GM21825 (cell line): Measurements from ENCODE around the gene JMJD7.
"Not testable (repeated sequence)": the region's sequence is repeated elsewhere in the genome, so short reads cannot be mapped to it uniquely, and the experiment has no call there.

Experiments used
- ATAC-seq: cut with Tn5 transposase; IDR thresholded peaks from one replicate; pipeline ENCODE4 v1.9.1; 2021; ENCODE audit warnings: mild to moderate bottlenecking, moderate library complexity; ENCODE audit not compliant: unreplicated experiment

JMJD7 gene

DNA sequence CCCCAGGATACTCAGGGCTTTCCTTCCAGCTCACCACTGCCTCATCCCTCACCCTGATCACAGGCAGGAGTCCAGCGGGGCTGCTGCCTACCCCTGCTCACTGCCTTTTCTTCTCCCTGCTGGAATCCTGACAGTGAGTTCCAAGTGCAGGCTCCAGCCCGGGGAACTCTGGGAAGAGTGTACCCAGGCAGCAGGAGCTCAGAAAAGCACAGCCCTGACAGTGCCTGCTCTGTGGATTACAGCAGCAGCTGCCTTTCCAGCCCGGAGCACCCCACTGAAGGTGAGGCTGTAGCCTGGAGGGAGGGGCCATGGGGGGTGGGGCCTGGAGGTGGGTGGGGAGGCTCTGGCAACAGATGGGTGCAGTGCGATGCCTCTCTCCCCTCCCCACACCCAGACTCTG lies 6.1 kb upstream of the JMJD7 start:
- no peak for ATAC-seq

DNA sequence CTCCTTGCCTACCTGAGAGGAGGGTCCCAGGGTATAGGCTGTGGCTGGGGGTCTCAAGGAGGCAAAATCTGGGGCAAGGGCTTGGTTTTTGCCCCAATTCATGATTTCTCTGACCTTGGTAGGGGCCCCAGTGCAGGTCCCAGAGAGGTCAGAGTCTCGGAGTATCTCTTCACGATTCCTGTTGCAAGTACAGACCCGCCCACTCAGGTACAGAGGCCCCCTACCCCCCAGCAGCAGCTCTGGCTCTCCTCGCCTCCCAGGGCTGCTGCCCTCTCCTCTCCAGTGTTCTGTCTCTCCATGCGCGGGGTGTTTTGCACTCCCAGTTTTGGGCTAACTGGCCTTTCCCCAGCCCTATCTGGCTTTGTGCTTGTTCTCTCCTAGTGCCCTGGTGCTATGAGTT lies 5.4 kb upstream of the JMJD7 start:
- no peak for ATAC-seq

DNA sequence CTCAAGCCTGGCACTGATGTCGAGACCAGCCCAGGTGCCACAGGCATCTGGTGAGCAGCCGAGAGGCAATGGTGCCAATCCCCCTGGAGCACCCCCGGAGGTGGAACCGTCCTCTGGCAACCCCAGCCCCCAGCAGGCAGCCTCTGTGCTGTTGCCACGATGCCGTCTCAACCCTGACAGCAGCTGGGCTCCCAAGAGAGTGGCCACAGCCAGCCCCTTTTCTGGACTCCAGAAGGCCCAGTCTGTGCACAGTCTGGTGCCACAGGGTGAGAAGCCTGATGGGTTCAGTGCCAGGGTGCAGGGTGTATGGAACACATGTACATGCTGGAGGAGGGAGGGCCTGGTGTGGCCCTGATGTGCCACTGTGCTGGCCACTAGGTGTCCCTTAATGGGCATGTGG lies 4.9 kb upstream of the JMJD7 start:
- ATAC-seq: no peak

DNA sequence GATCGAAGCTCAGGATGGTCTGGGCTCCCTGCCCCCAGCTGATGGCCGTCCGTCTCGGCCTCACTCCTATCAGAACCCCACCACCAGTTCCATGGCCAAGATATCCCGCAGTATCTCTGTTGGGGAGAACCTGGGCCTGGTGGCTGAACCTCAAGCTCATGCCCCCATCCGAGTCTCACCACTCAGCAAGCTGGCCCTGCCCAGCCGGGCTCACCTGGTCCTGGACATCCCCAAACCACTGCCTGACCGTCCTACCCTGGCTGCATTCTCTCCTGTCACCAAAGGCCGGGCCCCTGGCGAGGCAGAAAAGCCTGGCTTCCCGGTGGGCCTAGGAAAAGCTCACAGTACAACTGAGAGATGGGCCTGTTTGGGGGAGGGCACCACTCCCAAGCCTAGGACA lies 4.4 kb upstream of the JMJD7 start:
- ATAC-seq: no peak

DNA sequence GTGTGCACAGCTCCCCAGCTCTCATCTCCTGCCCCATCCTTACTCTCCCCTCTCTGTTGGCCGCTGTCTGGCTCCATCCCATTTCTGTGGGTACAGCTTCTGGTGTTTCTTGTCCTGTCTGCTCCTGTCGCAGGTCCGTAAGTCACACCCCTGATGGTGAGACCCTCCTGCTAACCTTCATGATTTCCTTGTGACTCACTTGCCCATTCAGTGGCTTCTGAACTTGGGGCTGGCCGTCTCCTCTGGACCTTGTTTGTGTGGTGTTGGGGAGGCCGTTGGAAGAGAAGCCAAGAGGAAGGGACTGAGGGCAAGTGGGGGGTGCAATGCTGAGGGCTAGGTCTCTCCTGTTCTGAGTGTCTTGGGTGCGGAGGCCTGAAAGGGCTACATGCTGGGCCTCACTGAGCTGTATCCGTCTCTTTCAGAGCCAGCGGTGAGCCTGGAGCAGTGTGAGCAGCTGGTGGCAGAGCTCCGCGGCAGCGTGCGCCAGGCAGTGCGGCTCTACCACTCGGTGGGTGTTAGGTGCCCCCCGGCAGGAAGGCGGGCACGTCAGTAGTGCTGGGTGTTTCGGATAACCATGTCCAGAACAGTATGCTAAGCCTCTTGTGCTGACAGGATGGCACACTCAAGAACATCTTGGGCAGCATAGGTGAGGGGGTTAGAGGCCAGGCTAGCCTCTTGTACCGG lies 3.7 kb upstream of the JMJD7 start:
- ATAC-seq: no peak

DNA sequence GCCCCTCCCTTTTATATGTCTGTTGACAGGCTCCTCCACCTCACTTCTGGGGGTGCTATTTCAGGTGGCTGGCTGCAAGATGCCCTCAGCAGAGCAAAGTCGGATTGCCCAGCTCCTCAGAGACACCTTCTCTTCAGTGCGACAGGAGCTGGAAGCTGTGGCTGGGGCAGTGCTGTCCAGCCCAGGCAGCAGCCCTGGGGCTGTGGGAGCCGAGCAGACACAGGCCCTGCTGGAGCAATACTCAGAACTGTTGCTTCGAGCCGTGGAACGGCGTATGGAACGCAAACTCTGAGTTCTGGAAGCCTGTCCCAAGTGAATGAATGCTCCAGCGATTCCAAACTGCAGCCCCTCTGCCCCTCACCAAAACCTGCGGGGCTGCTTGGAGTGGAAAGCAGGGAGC lies 2.7 kb upstream of the JMJD7 start:
- no peak for ATAC-seq

DNA sequence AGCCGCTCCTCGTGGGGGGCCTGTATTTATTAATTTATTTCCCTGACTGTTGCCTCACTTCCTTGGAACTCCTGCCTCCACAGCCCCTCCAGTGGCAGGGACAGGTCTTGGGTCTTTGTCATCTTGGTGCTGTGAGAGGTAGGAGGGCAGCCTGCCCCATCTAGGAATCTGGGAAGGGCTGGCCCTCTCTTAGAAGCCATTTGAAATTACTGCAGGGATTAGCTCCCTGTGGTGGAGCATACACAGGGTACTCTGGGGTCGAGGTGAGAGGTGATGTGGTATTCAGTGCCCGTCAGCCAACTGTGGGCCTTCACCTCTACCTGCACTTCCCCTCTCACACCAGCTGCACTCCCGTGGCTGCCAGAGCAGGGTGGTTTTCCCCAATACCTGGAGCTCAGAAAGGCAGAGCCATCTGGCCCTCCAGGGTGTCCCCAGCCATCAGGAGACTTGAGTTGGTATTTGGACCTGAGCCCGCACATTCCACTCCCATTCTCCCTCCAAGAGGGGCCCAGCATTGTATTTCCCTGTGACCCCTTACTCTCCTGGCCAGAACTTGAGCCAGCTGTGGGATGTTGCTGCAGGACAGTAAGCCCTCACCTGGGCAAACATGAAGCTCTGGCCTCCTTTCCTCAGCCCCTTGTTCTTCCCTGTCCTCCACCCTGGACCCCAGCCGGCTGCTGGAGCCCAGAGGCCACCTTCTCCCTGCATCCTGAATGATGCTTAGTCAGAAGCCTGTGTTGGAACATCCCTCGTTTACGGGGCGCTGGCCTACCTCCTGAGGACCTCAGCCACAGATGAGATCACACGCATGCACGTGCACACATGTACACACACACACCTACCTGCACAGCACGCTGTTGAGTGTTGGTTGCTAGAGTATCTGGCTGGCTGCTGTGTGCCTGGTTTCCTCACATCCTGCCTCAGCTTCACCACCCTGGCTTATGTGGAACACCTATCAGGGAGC lies 2.0 kb upstream of the JMJD7 start:
- no peak for ATAC-seq

DNA sequence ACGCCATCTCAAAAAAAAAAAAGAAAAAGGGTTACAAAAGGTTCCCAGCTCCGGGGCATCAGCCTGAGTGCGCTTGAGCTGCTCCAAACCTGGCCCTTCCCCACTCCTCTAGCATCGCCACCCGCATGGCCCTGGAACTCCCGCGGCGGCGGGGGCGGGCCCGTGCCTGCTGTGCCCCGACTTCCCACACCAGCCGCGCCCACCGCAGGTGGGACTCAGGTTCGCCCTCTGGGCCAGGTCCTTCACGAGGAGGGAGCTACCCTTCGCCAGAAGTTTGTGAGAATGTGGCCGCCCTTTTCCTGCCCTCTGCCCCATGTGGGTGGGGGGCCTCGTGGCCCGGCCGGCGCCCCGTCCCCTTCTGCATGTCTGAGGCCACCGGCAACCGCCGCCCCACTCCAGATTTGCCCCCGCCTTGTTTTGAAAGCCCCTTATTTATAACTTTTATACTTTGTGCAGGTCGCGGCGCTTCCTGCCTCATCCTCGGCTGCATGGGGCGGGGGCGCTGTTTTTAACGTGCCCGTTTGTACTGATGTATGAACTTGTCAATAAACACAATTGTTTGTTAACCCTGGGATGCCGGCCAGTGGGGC lies 507 bp upstream of the JMJD7 start:
- no peak for ATAC-seq

DNA sequence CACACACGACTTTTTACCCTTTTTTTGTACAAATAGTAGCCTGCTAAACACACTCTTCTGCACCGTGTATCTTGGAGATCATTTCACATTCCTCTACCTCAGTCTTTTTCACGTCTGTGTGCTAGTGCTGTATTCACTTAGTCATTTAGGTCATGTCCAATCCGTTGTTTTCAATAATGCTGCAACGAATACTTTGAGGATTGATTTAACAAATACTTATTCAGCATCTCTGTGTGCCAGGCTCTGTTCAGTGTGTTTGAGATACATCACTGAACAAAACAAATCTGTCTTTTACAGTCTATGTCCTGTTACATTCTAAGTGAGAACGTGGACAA lies 882 bp downstream of the JMJD7 start:
- no peak for ATAC-seq

DNA sequence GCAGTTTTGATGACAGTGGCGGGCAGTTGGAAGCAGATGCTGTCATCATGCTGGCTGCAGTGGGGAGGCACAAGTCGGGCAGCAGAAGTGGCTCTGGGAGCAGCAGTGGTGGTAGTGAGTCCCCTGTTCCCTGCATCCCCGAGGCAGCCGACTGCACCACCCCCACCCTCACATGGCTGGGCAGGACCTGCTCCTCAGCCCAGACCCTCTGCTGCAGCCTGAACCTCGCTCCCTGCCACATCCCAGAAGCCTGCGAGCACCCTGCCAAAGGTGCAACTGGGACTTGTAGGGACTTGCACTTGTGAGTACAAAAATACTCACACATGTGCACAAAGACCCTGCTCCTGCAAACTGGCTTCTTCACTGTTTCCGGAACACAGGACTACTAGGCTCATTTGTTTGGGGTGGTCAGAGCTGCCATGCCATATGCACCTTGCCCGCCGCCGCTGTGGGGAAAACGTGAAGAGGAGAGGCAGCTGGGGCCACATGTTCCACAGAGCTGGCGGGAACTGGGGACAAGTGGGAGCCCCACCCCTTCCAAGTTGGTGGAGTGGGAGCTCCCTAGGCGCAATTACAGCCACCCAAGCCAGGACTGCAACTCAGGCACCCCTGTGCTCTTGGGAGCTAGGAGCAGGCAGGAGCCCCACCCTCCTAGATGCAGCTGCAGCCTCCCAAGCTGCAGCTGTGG lies 2.2 kb downstream of the JMJD7 start:
- no peak for ATAC-seq

DNA sequence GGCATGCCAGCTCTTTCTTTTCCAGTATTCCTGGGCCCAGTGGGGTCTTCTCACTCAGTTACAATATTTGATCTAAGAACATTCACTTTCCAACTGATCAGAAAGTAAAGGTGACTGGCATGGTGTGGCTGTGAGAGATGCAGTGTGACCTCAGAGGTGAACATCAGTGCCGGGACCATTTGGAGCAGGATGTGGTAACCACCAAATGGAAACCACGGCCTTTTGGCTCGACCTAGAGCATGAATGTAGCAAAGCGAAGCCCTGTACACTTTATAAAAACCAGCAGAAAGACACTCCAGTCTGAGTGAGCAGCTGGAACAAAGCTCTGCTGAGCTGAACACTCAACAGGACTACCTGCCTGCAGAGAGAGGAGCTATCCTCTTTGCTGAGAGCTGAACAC lies 3.4 kb downstream of the JMJD7 start:
- ATAC-seq: not testable (repeated sequence)

DNA sequence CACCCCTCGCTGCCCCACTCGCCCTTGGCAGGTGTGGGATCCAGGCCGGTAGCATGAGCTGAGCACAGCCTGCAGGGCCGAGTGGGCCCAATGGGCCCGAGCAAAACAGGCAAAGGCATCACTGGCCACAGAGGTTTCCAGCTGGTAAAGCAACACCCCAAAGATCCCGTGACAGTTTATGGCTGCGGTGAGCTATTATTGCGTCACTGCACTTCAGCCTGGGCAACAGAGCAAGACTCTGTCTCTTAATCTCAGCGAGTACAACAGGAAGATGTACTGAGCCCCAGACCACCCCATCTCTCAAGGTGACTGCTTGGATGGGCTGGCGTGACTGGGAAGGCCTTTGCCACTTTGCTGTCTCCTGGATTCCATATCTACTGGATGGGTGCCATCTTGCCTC lies 4.3 kb downstream of the JMJD7 start:
- ATAC-seq: no peak

DNA sequence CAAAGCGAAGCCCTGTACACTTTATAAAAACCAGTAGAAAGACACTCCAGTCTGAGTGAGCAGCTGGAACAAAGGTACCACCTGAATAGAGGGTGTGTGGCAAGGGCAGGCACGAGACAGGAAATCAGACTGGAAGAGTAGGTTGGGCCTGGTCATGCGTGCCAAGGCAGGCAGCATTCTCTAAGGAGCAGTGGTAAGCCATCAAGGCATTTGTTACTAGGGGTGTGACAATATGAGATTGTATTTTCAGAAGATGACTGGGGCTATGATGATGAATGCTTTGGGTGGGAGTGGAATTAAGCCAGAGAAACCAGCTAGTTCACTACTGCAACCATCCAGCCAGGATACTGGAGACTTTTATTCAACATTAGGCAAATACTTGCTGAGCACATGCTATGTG lies 5.0 kb downstream of the JMJD7 start:
- no peak for ATAC-seq

DNA sequence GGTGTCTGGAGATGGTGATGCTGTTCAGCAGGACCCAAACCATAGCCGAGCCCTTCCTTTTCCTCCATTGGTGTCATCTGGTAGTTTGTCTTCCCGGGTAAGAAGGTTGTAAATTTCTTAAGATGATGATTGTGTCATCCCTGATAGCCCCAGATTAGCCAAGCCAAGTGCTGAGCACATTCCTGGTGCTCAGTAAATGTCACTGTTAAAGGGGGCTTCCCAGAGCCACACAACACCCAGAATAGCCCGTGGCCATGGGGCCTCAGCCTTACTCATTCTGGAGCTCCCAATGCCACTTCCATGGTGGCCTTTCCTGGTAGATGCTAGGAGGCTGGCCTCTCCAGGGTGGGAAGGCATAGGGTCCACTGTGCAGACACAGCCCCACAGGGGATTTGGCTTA lies 6.2 kb downstream of the JMJD7 start:
- ATAC-seq: no peak

DNA sequence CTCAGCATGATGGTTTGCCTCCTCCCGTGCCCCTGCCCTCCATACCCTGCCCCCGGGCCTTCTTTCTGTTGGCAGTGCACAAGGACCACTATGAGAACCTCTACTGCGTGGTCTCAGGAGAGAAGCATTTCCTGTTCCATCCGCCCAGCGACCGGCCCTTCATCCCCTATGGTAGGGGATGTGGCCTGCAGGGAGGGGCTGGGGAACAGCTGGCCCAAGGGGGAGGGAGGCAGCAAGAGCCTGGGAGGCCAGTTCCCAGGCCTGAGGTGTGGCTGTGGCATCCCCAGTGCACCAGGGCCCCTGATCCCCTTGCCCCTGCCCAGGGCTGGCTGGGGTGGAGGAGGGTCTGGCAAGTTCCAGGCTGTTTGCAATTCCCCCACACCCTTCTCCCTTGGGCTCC lies 8.2 kb downstream of the JMJD7 start:
- no peak for ATAC-seq

DNA sequence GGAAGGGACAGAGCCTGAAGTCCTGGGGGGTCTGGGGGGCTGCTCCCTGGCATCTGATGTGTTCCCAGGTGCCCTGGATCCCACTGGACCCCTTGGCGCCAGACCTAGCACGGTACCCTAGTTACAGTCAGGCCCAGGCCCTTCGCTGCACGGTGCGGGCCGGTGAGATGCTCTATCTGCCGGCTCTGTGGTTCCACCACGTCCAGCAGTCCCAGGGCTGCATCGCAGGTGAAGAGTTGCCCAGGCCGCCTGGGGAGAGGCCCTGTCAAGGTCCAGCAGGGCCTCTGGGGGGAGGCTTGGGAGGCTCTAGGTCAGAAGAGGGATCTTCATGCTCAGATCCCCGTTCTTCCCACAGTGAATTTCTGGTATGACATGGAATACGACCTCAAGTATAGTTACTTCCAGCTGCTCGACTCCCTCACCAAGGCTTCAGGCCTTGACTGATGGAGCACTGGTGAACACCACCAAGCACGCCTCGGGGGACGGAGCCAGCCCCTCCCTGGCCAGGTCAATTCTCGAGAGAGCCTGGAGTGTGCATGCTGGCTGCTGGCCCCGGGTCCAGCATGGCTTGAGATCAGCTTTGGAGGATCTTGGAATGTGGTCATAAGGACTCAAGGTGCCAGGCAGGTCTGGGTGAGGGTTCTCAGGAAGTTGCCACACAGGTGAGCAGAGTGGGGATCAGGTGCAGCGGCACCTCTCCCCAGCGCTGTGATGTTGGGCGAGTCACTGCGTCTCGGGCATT lies 9.0 kb downstream of the JMJD7 start:
- ATAC-seq: no peak

DNA sequence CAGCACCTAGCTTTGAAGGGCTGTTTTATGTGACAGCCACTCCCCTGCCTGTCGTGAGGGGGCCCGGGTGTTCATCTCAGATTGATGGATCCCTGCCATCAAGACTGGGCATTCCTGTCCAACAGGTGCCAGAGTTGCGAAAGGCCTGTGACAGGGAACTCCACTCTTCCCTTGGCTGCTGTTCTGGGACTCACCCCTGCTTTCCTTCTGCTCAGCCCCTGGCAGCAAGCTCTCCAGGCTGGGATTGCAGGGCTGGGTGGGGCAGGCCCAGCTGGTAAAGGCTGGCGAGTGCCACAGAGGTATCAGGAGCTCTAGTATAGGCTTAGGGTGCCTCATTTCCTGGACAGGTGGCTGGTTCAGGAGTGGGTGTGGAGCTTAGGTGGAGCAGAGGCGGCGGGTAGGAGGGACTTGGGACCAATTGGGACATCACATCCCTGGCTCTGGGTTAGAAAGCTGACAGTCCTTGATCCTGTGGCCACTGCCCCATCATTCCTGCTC lies 10.6 kb downstream of the JMJD7 start, which contains the start of gene PLA2G4B:
TSS of gene PLA2G4B (plus strand) at position 448 of the 498 bp plus-strand sequence. CDS start 67 bp downstream, outside the sequence.
- no peak for ATAC-seq

DNA sequence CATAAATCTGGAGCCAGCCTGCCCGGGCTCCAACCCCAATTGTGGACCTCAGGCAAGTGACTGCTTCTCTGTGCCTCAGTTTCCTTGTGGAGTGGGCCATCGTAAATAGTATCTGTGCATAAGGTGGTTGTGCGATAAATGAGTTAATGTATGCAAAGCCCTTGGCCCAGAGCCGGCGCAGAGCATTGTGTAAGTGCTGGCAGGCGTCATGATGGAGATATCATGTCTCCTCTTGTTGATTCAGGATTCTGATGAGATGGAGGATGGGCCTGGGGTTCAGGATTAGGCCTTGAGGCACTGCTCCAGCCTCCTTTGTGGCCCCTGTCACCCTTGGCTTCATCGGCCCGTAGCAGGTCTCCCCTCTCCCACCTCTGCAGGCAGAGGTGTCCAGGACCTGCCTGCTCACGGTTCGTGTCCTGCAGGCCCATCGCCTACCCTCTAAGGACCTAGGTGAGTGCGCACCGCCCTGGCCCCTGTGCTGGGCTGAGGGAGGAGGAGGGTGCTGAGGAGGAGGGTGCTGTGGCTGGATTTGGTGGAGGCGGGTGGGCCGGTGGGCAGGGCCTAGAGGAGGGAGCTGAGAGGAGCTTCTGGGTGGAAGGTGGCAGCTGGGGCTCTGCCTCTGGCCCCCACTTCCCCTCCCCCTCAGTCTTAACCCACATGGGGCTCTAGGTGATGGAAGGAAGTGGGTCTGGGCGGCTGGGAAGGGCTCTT lies 12.0 kb downstream of the JMJD7 start:
- ATAC-seq: no peak

DNA sequence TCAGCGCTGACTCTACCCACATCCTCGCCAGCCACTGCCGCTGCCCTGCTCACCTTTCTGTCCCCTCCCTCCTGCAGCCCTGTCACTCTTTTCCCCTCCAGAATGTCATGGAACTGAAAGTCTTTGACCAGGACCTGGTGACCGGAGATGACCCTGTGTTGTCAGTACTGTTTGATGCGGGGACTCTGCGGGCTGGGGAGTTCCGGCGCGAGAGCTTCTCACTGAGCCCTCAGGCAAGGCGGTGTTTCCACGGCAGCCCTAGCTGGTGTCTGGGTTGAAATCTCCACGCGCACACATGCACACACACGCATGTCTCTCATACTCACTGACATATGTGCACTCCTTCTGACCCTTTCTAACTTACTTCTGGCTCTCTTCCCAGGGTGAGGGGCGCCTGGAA lies 12.8 kb downstream of the JMJD7 start:
- no peak for ATAC-seq

DNA sequence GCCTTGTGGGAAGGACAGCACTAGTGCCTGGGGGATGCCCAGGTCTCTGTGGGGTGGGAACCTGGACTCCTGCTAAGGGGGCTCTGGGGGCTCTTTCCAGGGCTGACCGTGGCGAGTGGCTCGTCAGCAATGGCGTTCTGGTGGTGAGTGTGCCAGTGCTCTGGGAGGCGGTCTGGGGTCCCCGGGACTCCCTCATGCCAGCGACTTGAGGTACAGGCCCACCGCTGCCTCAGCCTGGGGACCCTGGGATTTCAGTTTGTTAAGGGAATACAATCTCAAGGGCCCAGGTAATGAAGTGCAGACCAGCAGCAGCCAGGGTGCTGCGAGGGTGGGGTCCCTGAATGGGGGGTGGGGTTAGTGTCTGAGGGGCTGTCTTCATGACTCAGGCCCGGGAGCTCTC lies 13.2 kb downstream of the JMJD7 start:
- ATAC-seq: no peak
